ENCODE measurements around the gene KLHL25.

Gene KLHL25

GRCh38 chr15:85788771-85789495 is 5.8 kb downstream of the KLHL25 start:
- H3K27me3 ChIP-seq (ENCODE audit: control insufficient read depth, insufficient read depth, low read length) = no peaks in the 10 kb centered on the region
- H3K27ac ChIP-seq (ENCODE audit: low read depth, low read length) = no peak overlapping the region
- H3K9ac ChIP-seq (ENCODE audit: low read depth, low read length) = no peak overlapping the region
- H3K4me3 ChIP-seq (ENCODE audit: low read depth, low read length) = no peak overlapping the region
- peaks cover 23% of the 10 kb centered on the region for H3K4me1 ChIP-seq (ENCODE audit: control insufficient read depth, insufficient read depth, low read length)
- no peaks in the 10 kb centered on the region for H3K36me3 ChIP-seq (ENCODE audit: control insufficient read depth, insufficient read depth, low read length)
- H3K9me3 ChIP-seq (ENCODE audit: control insufficient read depth, insufficient read depth, low read length) = no peaks in the 10 kb centered on the region

DNA sequence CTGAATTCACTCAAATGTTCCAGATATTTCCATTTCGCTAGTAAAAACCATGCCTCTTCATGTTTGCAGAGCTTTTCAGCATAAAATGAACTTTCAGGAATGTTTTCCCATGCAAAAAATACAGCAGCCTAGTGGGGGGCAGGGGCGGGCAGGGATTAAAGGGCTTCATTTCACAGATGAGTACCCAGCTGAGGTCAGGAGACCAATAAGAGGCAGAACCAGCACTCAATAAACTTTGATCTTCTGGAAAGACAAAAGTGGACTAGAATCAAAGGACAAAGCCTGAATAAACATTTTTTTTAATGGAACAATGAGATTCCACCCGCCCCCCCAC is 8.0 kb downstream of the KLHL25 start:
- Histone ChIP-seq H3K9me3 (ENCODE audit: control insufficient read depth, insufficient read depth, low read length) (no peaks in the 10 kb centered on the region), H3K27me3 (ENCODE audit: control insufficient read depth, insufficient read depth, low read length) (no peaks in the 10 kb centered on the region), H3K36me3 (ENCODE audit: control insufficient read depth, insufficient read depth, low read length) (no peaks in the 10 kb centered on the region), H3K4me1 (ENCODE audit: control insufficient read depth, insufficient read depth, low read length) (peaks cover 14% of the 10 kb centered on the region), H3K4me3 (ENCODE audit: low read depth, low read length) (no peak overlapping the region), H3K9ac (ENCODE audit: low read depth, low read length) (no peak overlapping the region), H3K27ac (ENCODE audit: low read depth, low read length) (peak overlapping the region; percentile 65)

GRCh38 chr15:85785887-85786780 is 8.6 kb downstream of the KLHL25 start:
- no peaks in the 10 kb centered on the region for H3K9me3 ChIP-seq (ENCODE audit: control insufficient read depth, insufficient read depth, low read length)
- no peaks in the 10 kb centered on the region for H3K36me3 ChIP-seq (ENCODE audit: control insufficient read depth, insufficient read depth, low read length)
- H3K4me1 ChIP-seq (ENCODE audit: control insufficient read depth, insufficient read depth, low read length) = peaks cover 14% of the 10 kb centered on the region
- H3K9ac ChIP-seq (ENCODE audit: low read depth, low read length) = no peak overlapping the region
- peak overlapping the region; percentile 65 for H3K27ac ChIP-seq (ENCODE audit: low read depth, low read length)
- no peaks in the 10 kb centered on the region for H3K27me3 ChIP-seq (ENCODE audit: control insufficient read depth, insufficient read depth, low read length)
- no peak overlapping the region for H3K4me3 ChIP-seq (ENCODE audit: low read depth, low read length)

DNA sequence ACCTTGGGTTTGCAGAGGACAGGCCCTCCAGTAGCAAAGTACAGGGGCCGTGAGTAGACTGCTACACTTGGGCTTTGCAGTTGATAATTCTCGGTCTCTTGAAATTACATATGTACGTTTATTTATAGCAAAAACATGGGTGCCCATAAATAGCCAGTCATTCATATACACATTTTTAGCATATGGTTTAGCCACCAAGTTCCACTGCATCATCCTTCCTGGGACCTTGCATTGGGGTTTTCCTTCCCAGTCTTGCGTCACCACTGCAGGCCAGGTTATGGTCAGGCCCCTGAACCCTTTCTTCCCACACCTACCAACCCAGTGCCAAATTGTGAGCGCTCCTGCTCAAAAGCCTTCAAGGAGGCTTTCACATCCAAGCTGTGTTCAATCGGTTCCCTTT is 12.7 kb downstream of the KLHL25 start:
- H3K9me3 ChIP-seq (ENCODE audit: control insufficient read depth, insufficient read depth, low read length) = no peaks in the 10 kb centered on the region
- no peaks in the 10 kb centered on the region for H3K36me3 ChIP-seq (ENCODE audit: control insufficient read depth, insufficient read depth, low read length)
- no peak overlapping the region for H3K27ac ChIP-seq (ENCODE audit: low read depth, low read length)
- no peak overlapping the region for H3K9ac ChIP-seq (ENCODE audit: low read depth, low read length)
- H3K4me1 ChIP-seq (ENCODE audit: control insufficient read depth, insufficient read depth, low read length) = peaks cover 14% of the 10 kb centered on the region
- no peak overlapping the region for H3K4me3 ChIP-seq (ENCODE audit: low read depth, low read length)
- no peaks in the 10 kb centered on the region for H3K27me3 ChIP-seq (ENCODE audit: control insufficient read depth, insufficient read depth, low read length)

DNA sequence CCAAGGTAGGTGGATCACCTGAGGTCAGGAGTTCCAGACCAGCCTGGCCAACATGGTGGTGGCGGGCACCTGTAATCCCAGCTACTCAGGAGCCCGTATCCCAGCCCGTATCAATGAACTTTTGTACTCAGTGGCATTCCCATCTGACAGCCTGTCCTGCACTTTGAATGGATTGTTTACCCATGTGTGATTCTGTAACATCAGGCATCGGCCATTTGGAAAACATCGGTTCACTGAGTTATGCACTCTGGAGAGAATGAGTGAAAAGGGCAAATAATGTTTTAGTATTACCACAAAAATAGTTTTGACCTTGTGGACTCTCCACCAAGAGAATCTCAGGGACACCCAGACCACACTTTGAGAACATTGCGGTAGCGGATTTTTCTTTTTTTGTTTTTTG is 13.6 kb downstream of the KLHL25 start:
- Histone ChIP-seq H3K27me3 (ENCODE audit: control insufficient read depth, insufficient read depth, low read length) (no peaks in the 10 kb centered on the region), H3K27ac (ENCODE audit: low read depth, low read length) (no peak overlapping the region), H3K36me3 (ENCODE audit: control insufficient read depth, insufficient read depth, low read length) (no peaks in the 10 kb centered on the region), H3K9ac (ENCODE audit: low read depth, low read length) (no peak overlapping the region), H3K9me3 (ENCODE audit: control insufficient read depth, insufficient read depth, low read length) (no peaks in the 10 kb centered on the region), H3K4me3 (ENCODE audit: low read depth, low read length) (no peak overlapping the region), H3K4me1 (ENCODE audit: control insufficient read depth, insufficient read depth, low read length) (peaks cover 7% of the 10 kb centered on the region; the same call in 1 of the 2 replicates)

DNA sequence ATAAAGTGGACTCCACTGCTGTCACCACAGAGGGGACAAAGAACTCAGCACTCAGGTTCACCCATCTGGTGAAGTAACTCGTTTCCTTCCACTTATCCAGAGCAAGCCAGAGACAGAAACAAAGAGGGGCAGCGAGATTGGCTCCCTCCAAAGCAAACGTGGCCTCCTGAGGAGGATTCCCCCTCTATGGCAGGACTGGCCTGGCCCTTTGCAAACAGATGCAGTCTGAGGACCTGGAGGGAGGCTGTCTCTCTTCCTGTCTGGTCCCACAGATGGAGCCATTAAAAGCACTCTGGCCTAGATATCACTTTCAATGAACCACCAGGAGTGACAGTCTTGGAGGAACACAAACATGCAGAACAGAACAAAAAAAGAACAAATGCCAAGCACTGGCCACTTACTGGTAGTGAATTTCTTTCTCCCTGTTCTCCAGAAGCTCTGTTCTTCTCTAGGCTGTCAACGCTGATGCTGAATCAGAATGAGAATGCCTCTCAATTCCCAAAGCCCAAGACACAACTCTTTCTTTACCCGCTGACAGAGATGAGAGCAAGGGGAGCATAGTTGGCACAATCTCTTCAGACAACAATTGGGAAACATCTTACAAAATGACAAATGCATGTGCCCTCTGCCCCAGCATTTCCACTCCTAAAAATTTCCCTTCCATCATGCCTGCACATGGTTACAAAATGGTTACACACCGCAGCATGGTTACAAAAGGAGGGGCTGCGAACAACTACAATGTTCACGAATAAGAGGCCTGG is 14.3 kb downstream of the KLHL25 start:
- H3K4me3 ChIP-seq (ENCODE audit: low read depth, low read length) = no peak overlapping the region
- no peak overlapping the region for H3K9ac ChIP-seq (ENCODE audit: low read depth, low read length)
- H3K4me1 ChIP-seq (ENCODE audit: control insufficient read depth, insufficient read depth, low read length) = 0 out of 2 replicates have a peak, but pooled peaks cover 4% of the 10 kb centered on the region
- no peaks in the 10 kb centered on the region for H3K27me3 ChIP-seq (ENCODE audit: control insufficient read depth, insufficient read depth, low read length)
- no peak overlapping the region for H3K27ac ChIP-seq (ENCODE audit: low read depth, low read length)
- H3K9me3 ChIP-seq (ENCODE audit: control insufficient read depth, insufficient read depth, low read length) = no peaks in the 10 kb centered on the region
- no peaks in the 10 kb centered on the region for H3K36me3 ChIP-seq (ENCODE audit: control insufficient read depth, insufficient read depth, low read length)

DNA sequence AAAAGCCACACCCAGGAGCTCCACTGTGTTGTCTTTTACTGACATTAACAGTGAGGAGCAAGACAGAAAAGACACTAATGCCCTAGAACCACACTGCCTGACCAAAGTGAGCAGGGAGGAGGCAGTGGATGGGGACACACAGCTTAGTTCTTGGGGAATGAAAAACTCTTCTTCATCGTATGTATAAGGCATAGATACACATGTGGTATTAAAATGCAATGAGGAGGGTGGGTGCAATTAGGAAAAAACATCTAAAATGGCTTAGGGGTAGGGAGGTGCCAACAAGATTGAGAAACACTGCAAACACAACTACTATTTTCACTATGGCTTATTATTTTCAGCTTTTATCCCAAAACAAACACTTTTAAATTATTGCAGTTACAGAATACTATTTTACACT is 15.5 kb downstream of the KLHL25 start:
- Histone ChIP-seq H3K4me3 (ENCODE audit: low read depth, low read length) (no peak overlapping the region), H3K27me3 (ENCODE audit: control insufficient read depth, insufficient read depth, low read length) (no peaks in the 10 kb centered on the region), H3K4me1 (ENCODE audit: control insufficient read depth, insufficient read depth, low read length) (0 out of 2 replicates have a peak, but pooled peaks cover 4% of the 10 kb centered on the region), H3K9ac (ENCODE audit: low read depth, low read length) (no peak overlapping the region), H3K36me3 (ENCODE audit: control insufficient read depth, insufficient read depth, low read length) (no peaks in the 10 kb centered on the region), H3K27ac (ENCODE audit: low read depth, low read length) (no peak overlapping the region), H3K9me3 (ENCODE audit: control insufficient read depth, insufficient read depth, low read length) (no peaks in the 10 kb centered on the region)

- H3K27ac ChIP-seq (ENCODE audit: low read depth, low read length) = no peak overlapping the region
- H3K4me1 ChIP-seq (ENCODE audit: control insufficient read depth, insufficient read depth, low read length) = 0 out of 2 replicates have a peak, but pooled peaks cover 4% of the 10 kb centered on the region
These were observed 16.5 kb downstream of the KLHL25 start for GRCh38 chr15:85778107-85778776.

DNA sequence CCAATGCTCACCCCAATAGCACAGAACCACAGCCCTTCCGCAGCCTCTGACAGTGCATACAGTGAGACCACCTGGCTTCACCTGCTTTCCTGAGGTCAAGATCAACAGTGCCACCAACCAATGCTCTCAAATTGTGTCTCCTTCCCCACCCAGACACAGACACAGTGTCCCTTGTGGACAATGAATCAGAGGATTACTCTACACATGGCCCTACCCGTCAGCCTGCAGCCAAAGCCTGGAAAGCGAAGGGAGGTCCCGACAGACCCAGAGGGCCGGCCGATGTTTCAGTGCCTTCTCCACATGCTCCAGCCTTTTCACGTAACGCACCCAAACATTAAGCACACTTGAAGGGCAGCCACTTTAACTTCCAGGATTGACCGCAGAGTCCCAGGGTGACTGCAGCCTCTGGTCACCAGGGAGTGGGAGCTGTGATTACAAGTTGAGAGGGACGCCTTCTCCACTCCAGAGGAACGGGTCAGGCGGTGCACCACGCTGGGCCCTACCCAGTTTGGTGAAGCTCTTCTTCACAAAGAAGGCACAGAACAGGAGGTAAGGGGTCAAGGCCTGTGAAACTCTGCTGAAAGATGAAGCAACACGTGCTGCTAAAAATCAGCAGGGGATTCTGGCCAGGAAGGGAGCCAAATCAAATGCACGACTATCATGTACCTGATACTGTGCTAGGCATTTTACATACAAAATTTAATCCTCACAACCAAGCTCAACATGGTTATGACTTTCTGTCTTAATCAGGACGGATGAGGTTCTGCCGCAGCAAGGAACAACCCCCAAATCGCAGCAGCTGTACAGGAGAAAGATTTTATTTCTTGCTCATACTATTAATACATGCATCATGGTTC is 17.2 kb downstream of the KLHL25 start:
- no peak overlapping the region for H3K9ac ChIP-seq (ENCODE audit: low read depth, low read length)
- no peaks in the 10 kb centered on the region for H3K36me3 ChIP-seq (ENCODE audit: control insufficient read depth, insufficient read depth, low read length)
- no peak overlapping the region for H3K27ac ChIP-seq (ENCODE audit: low read depth, low read length)
- H3K4me1 ChIP-seq (ENCODE audit: control insufficient read depth, insufficient read depth, low read length) = 0 out of 2 replicates have a peak, but pooled peaks cover 2% of the 10 kb centered on the region
- no peaks in the 10 kb centered on the region for H3K27me3 ChIP-seq (ENCODE audit: control insufficient read depth, insufficient read depth, low read length)
- no peaks in the 10 kb centered on the region for H3K9me3 ChIP-seq (ENCODE audit: control insufficient read depth, insufficient read depth, low read length)
- no peak overlapping the region for H3K4me3 ChIP-seq (ENCODE audit: low read depth, low read length)

More at GRCh38 chr15:85778107-85778776, 16.5 kb downstream of the KLHL25 start:
- Histone ChIP-seq H3K27me3 (ENCODE audit: control insufficient read depth, insufficient read depth, low read length) (no peaks in the 10 kb centered on the region), H3K9ac (ENCODE audit: low read depth, low read length) (no peak overlapping the region), H3K36me3 (ENCODE audit: control insufficient read depth, insufficient read depth, low read length) (no peaks in the 10 kb centered on the region), H3K9me3 (ENCODE audit: control insufficient read depth, insufficient read depth, low read length) (no peaks in the 10 kb centered on the region), H3K4me3 (ENCODE audit: low read depth, low read length) (no peak overlapping the region)

DNA sequence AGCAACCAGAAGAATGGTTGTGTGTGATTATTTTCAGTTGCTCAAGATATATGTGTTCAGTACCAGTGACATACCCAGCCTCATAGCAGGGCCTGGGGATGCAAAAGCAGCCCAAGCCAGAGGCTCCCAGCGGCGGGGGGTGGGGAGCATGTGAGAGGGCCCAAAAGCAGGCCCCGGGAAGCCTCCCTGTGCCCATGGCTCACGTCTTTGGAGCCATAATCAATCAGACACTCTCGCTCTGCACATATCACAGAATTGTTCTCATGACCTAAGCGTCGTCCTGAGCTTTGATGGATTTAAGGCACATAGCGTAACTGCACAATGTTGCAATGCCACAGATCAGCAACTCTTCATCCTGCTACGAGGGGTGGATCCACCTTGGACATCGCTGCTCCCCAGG is 20.8 kb downstream of the KLHL25 start:
- no peaks in the 10 kb centered on the region for H3K9me3 ChIP-seq (ENCODE audit: control insufficient read depth, insufficient read depth, low read length)
- H3K27me3 ChIP-seq (ENCODE audit: control insufficient read depth, insufficient read depth, low read length) = no peaks in the 10 kb centered on the region
- no peaks in the 10 kb centered on the region for H3K4me1 ChIP-seq (ENCODE audit: control insufficient read depth, insufficient read depth, low read length)
- H3K9ac ChIP-seq (ENCODE audit: low read depth, low read length) = no peak overlapping the region
- no peak overlapping the region for H3K4me3 ChIP-seq (ENCODE audit: low read depth, low read length)
- no peak overlapping the region for H3K27ac ChIP-seq (ENCODE audit: low read depth, low read length)
- H3K36me3 ChIP-seq (ENCODE audit: control insufficient read depth, insufficient read depth, low read length) = peaks cover 8% of the 10 kb centered on the region
